DMS53 treated with DMSO at 0.1 percent for 48 hours (cell line): ENCODE data around the gene BRICD5.

Source experiments
- DNase-seq: peaks from one replicate; lab custom pipeline; 2025; ENCODE audit not compliant: unreplicated experiment; lab: John Stamatoyannopoulos, UW

Gene BRICD5

DNA sequence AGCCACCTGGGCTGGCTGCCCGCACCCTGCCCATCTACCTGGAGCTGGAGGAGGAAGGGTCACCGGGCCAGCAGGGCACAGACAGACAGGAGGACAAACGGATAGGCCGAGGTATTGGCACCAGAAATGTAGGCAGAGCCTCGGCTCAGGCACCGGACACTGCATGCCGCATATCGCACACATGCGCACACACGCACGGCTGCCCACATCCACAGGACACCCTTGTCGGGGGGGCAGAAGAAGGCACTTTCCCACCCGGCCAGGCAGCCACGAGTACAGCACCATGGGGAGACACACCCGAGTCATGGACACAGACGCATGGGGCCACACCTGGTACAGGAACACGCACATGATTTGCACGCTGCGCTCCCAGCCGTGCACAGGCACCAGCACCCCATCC lies 28.7 kb downstream of the BRICD5 start:
- no peak for DNase-seq

DNA sequence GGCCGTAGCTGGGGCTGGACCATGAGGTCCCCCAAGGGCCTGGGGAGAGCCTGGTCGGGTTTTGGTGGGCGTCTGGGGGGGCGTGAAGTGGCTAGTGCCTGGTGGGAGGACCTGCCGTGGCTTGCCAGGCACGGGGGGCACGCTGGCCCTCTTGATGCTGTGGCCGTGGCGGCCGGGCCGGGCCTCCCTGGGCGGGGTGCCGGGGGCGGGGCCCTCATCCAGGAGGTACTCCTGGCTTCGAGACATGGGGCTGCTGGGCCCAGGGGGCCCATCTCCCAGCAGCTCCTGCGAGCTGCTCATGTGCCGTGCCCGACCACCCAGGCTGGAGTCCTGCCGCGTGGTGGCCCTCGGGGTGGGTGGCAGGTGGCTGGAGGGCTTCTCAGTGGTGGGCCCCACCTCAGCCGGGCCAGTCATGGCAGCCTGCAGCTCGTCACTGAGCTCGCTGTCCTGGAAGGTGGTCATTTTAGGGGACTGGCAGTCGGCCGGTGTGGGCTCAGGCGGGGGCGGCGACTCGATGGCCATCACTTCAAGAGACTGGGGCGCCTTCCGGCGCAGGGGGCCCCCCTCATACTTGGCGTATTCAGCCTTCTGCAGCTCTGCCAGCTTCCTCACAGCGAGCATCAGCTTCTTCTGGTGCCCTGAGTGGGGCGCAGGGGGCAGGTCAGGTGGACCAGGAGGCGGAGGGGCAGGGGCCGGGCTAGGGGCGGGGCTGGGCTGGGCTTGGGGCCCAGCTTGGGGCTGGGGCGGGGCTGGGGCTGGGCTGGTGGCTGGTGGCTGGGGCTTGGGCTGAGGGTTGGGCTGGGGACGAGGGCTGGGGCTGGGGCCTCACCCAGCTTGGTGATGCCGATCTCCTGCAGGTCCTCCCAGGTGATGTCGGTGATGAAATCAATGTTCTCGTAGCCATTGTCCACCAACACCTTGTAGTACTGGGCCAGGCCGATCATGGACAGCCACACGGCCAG lies 29.4 kb downstream of the BRICD5 start:
- DNase-seq, result no peak

DNA sequence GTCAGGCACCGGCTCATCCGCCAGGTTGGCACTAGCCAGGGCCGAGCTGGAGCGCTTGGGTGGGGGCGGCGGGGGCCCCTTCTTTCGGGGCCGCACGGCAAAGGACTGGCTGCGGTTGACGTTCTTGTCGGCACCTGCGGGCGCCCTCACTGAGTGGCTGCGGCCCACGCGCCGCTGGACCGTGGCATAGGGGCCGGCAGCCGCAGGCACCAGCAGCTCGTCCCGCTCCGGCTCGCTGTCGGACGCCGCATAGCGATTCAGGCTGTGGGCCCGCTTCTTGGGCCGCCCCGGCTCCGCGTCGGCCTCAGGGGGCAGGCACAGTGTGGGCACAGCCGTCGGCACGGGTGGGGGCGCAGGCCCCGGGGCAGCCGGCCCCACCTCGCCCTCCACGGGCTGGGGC lies 30.2 kb downstream of the BRICD5 start:
- no peak for DNase-seq

DNA sequence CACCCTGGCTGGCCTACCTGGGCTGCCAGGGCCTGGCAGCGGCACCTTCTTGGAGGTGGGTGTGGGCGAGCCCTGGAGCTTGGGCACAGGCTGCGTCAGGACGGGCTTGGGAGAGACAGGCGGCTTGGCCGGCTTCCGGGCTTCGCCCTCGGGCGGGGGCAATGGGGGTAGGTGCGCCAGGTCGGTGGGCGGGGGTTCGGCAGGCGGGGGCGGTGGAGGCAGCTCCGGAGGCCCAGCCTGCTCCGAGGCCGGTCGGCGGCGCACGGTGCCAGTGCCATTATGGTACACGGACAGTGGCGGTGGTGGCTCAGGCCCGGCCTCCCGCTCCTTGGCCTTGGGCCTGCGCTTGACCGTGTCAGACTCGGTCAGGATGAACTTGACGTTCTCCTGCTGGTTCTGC lies 31.1 kb downstream of the BRICD5 start:
- no peak for DNase-seq

DNA sequence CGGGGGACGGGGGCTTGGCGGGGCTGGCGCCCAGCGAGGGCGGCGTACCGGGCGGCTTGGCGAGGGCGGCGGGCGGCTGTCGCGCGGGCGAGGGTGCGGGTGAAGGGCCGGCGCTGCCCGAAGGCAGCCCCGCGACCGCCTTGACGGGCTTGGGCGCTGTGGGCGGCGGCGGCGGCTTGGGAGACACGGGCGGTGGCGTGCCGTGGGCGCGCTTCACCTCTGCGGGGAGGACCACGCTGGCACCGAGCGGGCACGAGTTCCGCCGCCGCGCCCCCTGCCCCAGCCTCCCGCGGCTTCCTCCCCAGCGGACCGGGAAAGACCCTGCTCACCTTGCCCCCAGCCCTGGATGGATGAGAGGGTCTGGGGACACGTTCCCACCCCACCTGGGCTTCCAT lies 31.6 kb downstream of the BRICD5 start:
- DNase-seq, result no peak

DNA sequence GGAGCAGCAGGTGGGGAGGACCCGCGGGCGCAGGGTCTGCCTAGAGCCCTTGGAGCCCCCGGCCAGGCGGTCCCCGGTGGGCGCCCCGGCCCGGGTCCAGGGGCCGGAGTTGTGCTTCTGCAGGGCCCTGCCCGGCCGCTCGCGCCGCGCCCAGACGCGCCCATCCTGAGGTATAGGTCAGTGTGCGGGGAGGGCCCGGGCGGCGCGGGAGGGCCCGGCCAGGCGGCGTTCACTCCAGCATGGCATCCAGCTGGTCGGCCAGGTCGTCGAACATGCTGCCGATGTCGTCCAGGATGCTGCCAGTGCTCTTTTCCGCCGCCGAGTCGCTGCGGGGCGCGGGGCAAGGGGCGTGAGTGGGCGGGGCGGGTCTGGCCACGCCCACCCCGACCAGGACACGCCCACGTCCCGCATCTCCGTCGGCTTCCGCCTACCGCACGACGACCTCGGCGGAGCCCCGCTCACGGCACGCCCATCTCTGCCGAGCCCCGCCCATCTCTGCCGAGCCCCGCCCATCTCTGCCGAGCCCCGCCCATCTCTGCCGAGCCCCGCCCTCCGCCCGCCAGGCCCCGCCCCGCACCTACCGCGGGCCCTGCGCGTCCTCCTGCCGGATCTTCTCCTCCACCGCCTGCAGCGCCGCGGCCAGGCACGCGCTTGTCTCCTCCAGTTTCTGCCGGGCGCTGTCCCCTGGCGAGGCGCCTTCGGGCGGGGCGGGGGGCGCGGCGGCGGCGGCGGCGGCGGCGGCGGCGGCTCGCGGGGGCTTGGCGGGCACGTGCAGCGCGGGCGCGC lies 32.1 kb downstream of the BRICD5 start:
- no peak for DNase-seq

DNA sequence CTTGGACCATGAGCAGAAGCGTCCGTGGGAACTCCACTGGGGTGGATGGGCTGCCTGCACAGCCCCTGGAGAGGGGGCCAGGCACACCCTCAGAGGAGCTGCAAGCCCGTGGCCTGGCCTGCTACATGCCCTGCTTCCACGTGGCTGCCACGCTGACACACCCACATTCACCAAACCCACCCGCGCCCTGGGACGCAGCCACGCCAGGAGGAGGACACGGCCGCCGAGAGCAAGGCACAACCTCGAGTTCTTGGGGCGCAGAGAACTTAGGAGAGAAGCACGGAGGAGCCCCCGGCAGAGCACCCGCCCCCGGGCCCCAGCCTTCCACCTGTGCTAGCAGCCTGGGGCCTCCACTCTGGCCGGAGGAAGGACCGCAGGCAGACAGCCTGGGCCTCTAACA lies 33.1 kb downstream of the BRICD5 start:
- DNase-seq, result no peak

DNA sequence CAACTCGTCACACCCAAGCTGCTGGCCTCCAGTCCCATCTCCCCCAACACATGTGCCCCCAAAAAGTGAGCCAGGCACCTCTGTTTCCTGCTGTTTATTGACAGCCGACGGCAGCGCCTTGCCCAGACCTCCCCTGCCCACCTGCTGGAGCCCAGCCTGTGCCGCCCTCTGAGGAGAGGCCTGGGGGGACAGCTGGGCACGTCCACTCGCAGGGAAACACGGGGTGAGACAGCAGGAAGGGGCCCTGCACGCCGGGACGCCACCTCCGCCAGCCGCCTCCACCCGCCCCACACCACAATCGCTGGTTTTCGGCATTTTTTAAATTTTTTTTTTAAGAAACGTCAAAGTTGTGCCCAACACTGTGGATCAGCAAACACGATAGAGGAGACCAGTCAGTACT lies 33.6 kb downstream of the BRICD5 start:
- no peak for DNase-seq

DNA sequence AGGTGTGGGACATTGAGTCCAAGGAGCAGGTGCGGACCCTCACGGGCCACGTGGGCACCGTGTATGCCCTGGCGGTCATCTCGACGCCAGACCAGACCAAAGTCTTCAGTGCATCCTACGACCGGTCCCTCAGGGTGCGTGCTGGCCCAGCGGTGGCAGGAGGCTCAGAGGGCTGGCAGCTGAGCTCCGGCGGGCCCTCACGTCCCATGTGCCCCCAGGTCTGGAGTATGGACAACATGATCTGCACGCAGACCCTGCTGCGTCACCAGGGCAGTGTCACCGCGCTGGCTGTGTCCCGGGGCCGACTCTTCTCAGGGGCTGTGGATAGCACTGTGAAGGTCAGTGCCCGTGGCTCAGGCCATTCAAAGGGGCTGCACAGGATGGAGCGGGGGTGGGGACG lies 34.6 kb downstream of the BRICD5 start:
- no peak for DNase-seq

DNA sequence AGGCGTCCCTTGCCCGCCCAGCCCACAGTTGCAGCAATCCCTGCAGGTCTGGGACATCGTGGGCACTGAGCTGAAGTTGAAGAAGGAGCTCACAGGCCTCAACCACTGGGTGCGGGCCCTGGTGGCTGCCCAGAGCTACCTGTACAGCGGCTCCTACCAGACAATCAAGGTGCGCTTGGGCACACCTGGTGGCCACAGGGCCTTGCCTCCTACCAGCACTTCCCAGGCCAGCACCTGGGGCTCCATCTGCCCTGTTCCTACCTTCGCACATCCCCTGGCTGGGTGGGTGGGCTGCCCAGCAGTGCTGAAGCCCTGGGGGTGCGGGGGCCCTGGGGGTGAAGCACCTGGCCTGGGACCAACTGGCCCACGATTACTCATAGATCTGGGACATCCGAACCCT lies 35.2 kb downstream of the BRICD5 start:
- DNase-seq, result no peak

DNA sequence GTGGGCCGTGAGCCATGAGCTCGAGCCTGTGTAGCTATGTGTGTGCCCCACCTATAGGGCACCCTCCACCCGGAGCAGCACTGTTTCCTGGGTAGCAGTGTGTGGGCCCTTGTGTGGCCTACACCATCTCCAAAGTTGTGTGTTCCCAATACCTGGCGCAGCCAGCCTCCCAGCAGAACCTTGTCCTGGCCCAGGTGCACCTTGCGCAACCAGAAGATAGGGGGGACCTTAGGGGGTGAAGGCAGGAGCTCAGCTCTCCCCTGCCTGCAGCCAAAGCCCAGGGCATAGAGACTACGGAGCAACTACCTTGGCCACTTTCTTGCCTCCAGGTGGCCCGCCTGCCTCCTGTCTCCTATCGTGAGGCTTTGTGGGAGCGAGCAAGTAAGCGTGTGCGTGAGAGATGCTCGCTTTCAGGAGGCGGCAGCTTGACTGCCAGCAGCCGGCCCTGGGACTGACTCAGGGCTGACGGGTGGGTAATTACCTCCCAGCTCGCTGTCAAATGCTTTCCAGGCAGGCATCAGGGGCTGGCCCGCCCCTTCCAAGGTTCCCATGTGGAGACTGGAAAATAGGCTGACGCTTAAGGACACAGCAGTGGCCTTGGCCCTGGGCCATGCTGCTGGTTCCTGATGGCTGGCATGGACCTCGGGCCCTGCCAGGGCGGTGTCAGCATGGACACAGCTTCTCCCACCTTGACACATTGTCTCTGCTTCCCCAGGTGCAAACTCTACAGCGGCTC lies 36.1 kb downstream of the BRICD5 start:
- no peak for DNase-seq

DNA sequence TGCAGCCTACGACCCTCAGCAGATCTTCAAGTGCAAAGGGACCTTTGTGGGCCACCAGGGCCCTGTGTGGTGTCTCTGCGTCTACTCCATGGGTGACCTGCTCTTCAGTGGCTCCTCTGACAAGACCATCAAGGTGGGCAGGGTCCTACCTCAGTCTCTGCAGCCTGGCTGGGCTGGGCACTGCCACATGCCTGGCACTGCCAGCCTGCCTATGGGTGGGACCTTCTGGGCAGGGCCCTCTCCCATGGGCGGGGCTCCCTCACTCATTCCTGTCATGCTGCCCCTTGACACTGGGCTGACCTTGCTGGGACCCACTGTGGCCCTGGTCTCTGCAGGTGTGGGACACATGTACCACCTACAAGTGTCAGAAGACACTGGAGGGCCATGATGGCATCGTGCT lies 36.7 kb downstream of the BRICD5 start:
- no peak for DNase-seq

DNA sequence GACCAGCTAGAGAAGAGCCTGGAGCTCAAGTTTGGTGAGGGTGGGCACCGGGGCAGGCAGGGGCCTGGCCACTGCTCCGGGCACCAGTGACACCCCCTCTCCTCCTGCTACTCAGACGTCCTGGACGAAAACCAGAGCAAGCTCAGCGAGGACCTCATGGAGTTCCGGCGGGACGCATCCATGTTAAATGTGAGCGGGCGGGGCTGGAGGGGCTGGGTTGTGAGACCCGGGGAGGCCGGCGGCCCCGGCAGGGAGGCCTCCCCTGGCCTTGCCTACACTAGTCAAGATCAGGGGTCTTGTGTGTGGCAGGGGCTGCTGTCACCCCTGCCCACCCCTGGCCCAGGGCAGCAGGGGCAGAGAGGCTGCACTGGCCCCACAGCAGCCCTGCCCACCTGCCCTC lies 37.3 kb downstream of the BRICD5 start:
- DNase-seq, result no peak

DNA sequence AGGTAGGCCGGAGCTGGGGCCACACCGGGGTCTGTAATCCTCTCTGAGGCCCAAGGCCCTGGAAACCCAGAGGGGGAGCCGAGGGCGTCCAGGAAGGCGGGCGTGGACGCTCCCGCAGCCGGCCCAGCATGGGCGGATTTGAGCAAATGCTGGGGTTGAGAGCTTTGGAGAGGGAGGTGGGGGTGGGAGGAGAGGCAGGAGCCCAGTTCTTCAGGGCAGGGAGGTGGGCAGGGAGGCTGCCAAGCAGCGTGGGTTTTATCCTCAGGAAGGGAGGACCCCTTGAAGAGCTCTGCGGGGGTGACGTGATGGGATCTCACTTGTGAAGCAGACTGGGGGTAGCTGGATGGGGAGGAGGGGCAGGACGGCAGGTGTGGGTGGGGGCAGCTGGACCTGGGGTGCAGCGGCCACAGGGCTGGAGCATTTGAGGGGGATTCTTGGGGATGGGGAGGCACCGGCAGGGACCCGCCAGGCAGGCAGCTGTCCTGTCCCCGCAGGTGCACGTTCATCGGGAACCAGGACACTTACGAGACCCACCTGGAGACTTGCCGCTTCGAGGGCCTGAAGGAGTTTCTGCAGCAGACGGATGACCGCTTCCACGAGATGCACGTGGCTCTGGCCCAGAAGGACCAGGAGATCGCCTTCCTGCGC lies 37.9 kb downstream of the BRICD5 start:
- no peak for DNase-seq

DNA sequence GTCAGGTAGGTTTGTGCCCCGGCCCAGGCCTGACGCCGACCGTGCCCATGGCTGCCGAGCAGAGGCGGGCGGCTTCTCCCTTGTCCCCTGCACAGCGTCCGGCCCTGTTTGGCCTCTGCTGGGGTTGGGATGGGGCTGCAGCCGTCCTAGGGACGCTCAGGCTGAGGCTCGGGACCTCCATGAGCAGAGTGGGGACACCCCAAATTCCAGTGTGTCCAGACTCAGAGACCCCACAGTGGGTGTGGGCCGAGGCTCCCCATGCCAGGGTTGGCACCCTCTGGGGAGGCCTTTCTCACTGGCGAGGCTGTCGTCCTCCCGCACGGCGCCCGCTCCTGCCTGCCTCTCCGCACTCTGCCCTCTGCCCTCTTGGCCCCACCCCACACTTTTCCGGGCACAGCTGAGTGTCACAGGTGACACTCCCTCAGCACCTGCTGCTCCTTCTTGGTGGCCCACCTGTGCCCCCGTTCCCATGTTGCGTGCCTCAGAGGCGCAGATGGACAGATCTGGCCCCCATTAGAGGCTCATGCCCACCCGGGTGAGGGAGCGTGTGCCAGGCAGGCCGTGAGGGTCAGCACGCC lies 39.0 kb downstream of the BRICD5 start:
- no peak for DNase-seq

DNA sequence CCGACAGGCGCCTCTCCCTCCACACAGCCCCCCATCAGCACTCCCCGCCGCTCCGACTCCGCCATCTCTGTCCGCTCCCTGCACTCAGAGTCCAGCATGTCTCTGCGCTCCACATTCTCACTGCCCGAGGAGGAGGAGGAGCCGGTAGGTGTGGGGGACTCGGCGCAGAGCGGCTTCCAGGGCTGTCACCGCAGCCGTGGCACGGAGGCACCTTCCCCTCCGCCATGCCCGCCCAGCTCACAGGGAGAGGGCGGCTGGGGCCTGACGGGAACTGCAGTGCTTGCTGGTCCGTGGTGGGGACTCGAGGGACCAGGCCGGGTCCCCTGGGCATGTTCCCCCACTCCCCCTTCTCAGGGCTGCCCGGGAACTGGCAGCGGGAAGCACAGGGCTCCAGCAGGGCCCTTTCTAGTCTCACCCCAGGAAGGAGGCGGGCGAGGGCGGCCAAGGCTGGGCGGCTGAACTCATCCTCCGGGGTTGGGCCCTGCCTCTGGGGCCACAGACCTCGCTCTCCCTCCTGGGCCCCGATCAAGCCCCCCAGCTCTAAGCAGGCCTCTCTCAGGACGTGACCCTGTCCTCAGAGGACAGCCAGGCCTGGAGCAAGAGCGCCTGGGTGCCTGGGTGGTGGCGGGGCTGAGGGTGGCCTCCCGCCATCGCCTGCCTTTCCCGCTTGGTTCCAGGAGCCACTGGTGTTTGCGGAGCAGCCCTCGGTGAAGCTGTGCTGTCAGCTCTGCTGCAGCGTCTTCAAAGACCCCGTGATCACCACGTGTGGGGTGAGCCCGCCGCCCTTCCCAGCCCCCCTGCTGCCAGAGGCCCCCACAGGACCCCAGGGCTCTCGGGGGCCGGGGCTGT lies 39.9 kb downstream of the BRICD5 start:
- no peak for DNase-seq

DNA sequence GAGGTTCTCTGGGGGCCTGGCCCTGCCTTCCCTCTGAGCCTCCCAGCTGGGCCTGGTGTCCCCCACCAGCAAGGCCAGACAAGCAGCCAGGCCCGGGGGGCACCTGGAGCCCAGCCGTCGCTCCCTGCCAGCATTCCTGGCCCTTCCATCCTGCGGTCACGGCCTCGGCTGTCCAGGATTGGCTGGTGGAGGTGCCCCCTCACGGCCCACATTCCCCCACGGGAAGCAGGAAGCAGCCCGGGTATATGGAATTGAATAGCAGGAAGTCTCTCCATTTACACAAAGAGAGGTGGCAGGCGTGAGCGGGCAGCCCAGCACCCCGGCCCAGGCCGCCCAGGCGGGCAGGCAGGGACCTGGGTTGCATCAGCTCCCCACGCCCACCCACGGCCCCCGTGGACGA lies 40.6 kb downstream of the BRICD5 start:
- no peak for DNase-seq

DNA sequence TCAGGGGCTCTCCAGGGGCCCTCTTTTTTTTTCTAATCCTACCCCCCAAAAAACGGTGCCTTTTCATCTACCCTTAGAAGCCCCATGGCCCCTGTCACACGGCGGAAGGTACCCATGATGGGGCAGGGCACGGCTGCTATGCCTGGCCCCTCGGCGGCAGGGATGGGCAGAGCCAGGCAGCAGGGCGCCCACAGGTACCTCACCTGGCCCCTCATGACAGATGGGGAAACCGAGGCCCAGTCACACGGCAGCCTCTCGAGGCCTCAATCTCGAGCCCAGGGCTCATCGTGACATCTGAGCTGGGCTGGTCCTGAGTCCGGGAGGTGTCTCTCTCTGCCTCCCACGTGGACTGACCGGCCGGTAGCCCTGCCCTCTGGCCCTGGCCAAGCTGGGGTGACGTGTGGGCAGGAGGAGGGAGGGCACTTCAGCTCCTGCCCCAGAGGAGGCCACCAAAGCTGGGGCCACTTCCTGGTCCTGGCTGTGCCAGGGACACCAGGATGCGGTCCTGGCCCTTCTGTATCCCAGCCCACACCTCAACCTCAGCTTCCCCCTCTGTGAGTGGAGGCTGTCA lies 43.5 kb downstream of the BRICD5 start:
- DNase-seq, result no peak

DNA sequence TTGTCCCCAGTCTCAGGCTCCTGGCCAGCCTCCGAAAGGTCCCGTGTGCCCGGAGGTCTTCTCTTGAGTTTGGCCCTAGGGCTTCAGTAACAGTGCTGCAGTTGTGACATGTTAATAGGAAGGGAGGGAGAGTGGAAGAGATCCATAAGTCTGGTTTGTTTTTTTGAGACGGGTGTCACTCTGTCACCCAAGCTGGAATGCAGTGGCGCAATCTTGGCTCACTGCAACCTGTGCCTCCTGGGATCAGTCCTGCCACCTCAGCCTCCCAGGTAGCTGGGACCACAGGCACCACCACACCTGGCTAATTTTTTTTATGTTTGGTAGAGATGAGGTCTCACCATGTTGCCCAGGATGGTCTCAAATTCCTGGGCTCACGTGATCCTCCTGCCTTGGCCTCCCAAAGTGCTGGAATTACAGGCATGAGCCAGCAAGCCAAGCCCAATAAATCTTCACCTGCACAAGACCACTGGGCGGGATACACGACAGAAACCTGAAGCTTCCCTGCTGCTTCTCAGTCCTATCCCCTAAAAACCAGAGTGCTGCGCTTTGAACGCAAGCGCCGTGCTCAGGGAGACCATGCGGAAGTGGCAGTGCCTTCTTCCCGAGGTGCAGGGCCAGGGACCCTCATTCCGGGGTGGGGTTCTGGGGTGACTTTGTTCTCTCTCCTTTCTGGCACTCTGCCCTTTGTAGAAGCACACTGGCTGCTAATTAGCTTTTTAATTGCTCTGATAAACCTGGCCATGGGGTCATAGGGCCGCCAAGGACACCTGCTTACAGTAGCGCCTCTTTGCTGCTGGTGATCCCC lies 44.2 kb downstream of the BRICD5 start:
- DNase-seq, result no peak
